OCI-LY7 (cell line): ENCODE measurements around the gene GET4. TPM values are rescaled to one million over a fixed set of nuclear protein-coding genes. Genes with fewer than 3 reads are reported as not detected.

Experiments used
- BruUV-seq: library from RNA; stranded (reverse); fragments of 400-500 nt; replicated peaks from 2 replicates; lab custom pipeline; 2021; lab: Mats Ljungman, UMichigan
- CTCF ChIA-PET: fragments of 300-600 bp; sonication (Branson Sonifier 250); formaldehyde crosslinking; loops from one replicate; lab custom pipeline; 2022; ENCODE audit warnings: antibody characterized with exemption; ENCODE audit not compliant: unreplicated experiment; lab: Charles Lee
- POLR2A ChIA-PET: fragments of 300-600 bp; sonication (Branson Sonifier 250); formaldehyde crosslinking; loops from one replicate; lab custom pipeline; 2022; ENCODE audit warnings: antibody characterized with exemption; lab: Charles Lee
- DNase-seq: peaks from one replicate; pipeline ENCODE4 v3.0.0-alpha.2; 2015; ENCODE audit warnings: low spot score
- H2AFZ ChIP-seq: fragments of 200-600 bp; sonication (generic), shearing (Covaris generic); 2 replicates; pipeline ENCODE4 v1.6.1; 2014; ENCODE audit warnings: mild to moderate bottlenecking, antibody characterized with exemption, low read length, moderate library complexity
- H3K27ac ChIP-seq: fragments of 200-600 bp; sonication (generic); 2 replicates; pipeline ENCODE4 v1.5.1; 2014; ENCODE audit warnings: mixed run types, low read depth, mild to moderate bottlenecking, moderate library complexity, low read length, inconsistent platforms; ENCODE audit not compliant: poor library complexity, severe bottlenecking
- H3K36me3 ChIP-seq: fragments of 200-600 bp; sonication (generic); 2 replicates; pipeline ENCODE4 v1.6.1; 2014; ENCODE audit warnings: mild to moderate bottlenecking, antibody characterized with exemption, low read length, moderate library complexity, mixed read lengths; ENCODE audit not compliant: insufficient read depth
- H3K4me1 ChIP-seq: fragments of 200-600 bp; sonication (generic); 2 replicates; pipeline ENCODE4 v1.5.1; 2014; ENCODE audit warnings: mild to moderate bottlenecking, low read length; ENCODE audit not compliant: insufficient read depth, poor library complexity, severe bottlenecking
- H3K4me2 ChIP-seq: fragments of 200-600 bp; sonication (generic); 2 replicates; pipeline ENCODE4 v1.6.1; 2014; ENCODE audit warnings: mild to moderate bottlenecking, low read length
- H3K4me3 ChIP-seq: fragments of 200-600 bp; sonication (generic); 2 replicates; pipeline ENCODE4 v1.5.1; 2014; ENCODE audit warnings: mild to moderate bottlenecking, low read depth, low read length; ENCODE audit not compliant: poor library complexity, severe bottlenecking
- H3K79me2 ChIP-seq: fragments of 200-600 bp; sonication (generic); 2 replicates; pipeline ENCODE4 v1.6.1; 2016; ENCODE audit warnings: low read depth, mild to moderate bottlenecking, low read length, moderate library complexity, mixed read lengths; ENCODE audit not compliant: insufficient read depth
- H3K9me2 ChIP-seq: fragments of 200-600 bp; sonication (generic); 2 replicates; pipeline ENCODE4 v1.6.1; 2016; ENCODE audit warnings: mild to moderate bottlenecking, low read length, mixed read lengths; ENCODE audit not compliant: insufficient read depth
- H3K9me3 ChIP-seq: fragments of 200-600 bp; sonication (generic); 2 replicates; pipeline ENCODE4 v1.6.1; 2014; ENCODE audit warnings: mild to moderate bottlenecking, mixed run types, low read length, mixed read lengths
- H4K20me1 ChIP-seq: fragments of 200-600 bp; sonication (generic); 2 replicates; pipeline ENCODE4 v1.6.1; 2014; ENCODE audit warnings: mild to moderate bottlenecking, antibody characterized with exemption, low read length, moderate library complexity, mixed read lengths; ENCODE audit not compliant: insufficient read depth
- CTCF ChIP-seq: fragments of 200-600 bp; sonication (generic); conservative IDR thresholded peaks from 2 replicates; pipeline ENCODE4 v1.5.1; 2014; ENCODE audit warnings: mild to moderate bottlenecking, antibody characterized with exemption, low read length, moderate library complexity, mixed read lengths
- EZH2phosphoT487 ChIP-seq: fragments of 200-600 bp; sonication (generic); IDR thresholded peaks from 2 replicates; pipeline ENCODE4 v1.6.1; 2018; ENCODE audit warnings: low read depth, borderline replicate concordance, mild to moderate bottlenecking, mixed run types, antibody characterized with exemption, low read length, moderate library complexity, mixed read lengths
- intact Hi-C: fragments of 100-400 bp; cut with micrococcal nuclease; formaldehyde crosslinking; loops from one replicate; pipeline ENCODE4 v1.10.0; 2022; ENCODE audit not compliant: unreplicated experiment
- total RNA-seq, 2 experiments: library from RNA; depleted of rRNA in 1 of 2; stranded (reverse); fragments of >200 nt in 1 of 2; shearing (Covaris generic) in 1 of 2; gene quantifications; 2 replicates each; pipeline ENCODE4 v1.2.3, GENCODE V29; 2014 to 2022

The GET4 gene
- total RNA-seq, 2 experiments from 2014 or later, result 46.3 to 54.5 TPM

DNA sequence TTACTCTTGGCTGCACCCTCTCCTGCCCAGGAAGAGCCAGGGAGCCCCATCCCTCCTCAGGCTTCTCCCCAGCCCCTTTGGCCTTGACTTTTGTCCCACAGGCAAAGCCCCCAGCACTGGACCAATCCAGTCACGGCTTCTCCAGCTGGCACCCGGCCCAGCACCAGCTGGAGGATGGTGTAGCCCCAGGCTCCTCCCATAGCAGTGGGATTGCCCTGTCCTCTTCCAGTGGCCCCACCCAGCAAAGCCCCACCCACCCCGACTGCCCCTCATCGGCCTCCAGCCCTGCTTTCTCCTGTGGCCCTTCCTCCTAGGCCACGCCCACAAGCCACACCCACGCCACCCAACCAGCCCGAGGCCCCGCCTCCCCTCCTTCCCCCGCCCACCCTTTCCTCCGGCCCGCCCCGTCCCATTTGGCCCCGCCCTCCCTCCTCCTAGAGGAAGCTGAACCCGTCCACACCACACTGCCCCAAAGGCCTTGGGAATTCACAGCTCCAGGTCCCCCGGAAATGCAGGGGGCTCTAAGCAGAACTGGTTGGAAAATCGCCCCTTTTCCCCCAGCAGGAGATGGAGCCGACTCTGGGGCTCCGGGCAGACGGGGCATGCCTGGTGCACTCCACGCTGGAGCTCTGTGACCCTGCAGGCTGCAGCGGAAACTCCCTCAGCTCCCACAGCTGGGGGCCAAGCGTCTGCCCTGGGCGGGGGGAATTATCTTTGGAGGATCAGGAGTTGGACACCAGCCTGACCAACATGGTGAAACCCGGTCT is 25.2 kb downstream of the GET4 start:
- peak; percentile 79 for DNase-seq
- Histone ChIP-seq H2AFZ (no peak overlapping the region), H3K9me3 (no peaks in the 10 kb centered on the region), H4K20me1 (no peaks in the 10 kb centered on the region), H3K27ac (no peak overlapping the region), H3K4me3 (no peak overlapping the region), H3K4me1 (no peaks in the 10 kb centered on the region), H3K9me2 (no peaks in the 10 kb centered on the region), H3K36me3 (peaks cover 6% of the 10 kb centered on the region; the same call in 1 of the 2 replicates), H3K4me2 (no peak overlapping the region), H3K79me2 (no peaks in the 10 kb centered on the region)
- ChIA-PET CTCF (interaction anchor here (0.5 kb wide), 2 partner anchors 19 to 47 kb away, joined by 3 to 4 read pairs; no protein-coding TSS in a partner anchor), POLR2A (no interaction called here)
- no peak for TF ChIP-seq EZH2phosphoT487
- no TSS peak for BruUV-seq
- intact Hi-C loops, result loop anchor here (1.0 kb wide), 1 partner anchor 25 kb away; the partner anchor contains the start of gene GET4

DNA sequence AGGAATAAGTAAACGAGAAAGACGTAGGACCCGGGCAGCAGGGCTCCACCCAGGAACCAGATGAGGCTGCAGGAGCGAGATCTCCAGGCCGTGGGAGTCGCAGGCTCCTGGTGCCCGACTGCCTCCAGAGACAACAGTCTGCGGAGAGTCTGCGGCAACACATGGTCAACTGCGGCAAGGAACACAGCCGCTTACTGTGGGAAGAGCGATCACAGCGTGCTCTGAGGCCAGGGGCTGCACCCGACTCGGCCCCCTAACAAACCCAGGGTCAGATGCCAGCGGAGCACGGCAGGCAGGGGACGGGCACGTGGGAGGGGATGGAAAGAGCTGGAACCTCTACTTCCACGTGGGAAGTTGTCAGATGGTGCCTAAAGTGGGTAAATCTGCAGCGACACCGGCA is 26.6 kb downstream of the GET4 start:
- intact Hi-C loops, result no loop called here
- Histone ChIP-seq H4K20me1 (no peaks in the 10 kb centered on the region), H3K79me2 (no peaks in the 10 kb centered on the region), H3K36me3 (no peaks in the 10 kb centered on the region), H3K27ac (no peak overlapping the region), H3K4me3 (no peak overlapping the region), H3K9me2 (no peaks in the 10 kb centered on the region), H3K4me2 (no peak overlapping the region), H3K9me3 (no peaks in the 10 kb centered on the region), H2AFZ (no peak overlapping the region), H3K4me1 (no peaks in the 10 kb centered on the region)
- no peak for DNase-seq
- ChIA-PET CTCF (no interaction called here), POLR2A (no interaction called here)
- BruUV-seq, result no TSS peak
- TF ChIP-seq CTCF (no peak), EZH2phosphoT487 (no peak)

- CTCF ChIA-PET, result no interaction called here
- intact Hi-C loops, result no loop called here
- Histone ChIP-seq H3K4me2 (no peak overlapping the region), H3K36me3 (no peaks in the 10 kb centered on the region), H3K9me3 (no peaks in the 10 kb centered on the region), H3K27ac (no peak overlapping the region), H4K20me1 (no peaks in the 10 kb centered on the region), H3K4me3 (no peak overlapping the region), H3K79me2 (no peaks in the 10 kb centered on the region), H2AFZ (no peak overlapping the region), H3K4me1 (no peaks in the 10 kb centered on the region), H3K9me2 (no peaks in the 10 kb centered on the region)
- POLR2A ChIA-PET, result no interaction called here
- no peak for DNase-seq
- no TSS peak for BruUV-seq
- TF ChIP-seq CTCF (no peak), EZH2phosphoT487 (no peak)
Measured at GRCh38 chr7:903921-904755, 27.8 kb downstream of the GET4 start.
